PFSK-1 (cell line): ENCODE data around the gene ACTR10.

Experiments used
- FOXP2 ChIP-seq: optimal IDR thresholded peaks from 2 replicates; pipeline ENCODE3; 2011; ENCODE audit warnings: borderline replicate concordance, control low read depth, inconsistent platforms; ENCODE audit not compliant: insufficient read depth; ENCODE audit errors: extremely low read length, extremely low read depth
- POLR2AphosphoS5 ChIP-seq: IDR thresholded peaks from 2 replicates; pipeline ENCODE4 v1.6.1; 2012; ENCODE audit warnings: low read depth, mild to moderate bottlenecking, control low read depth, low read length, moderate library complexity
- SIN3A ChIP-seq: IDR thresholded peaks from 2 replicates; pipeline ENCODE4 v1.6.1; 2012; ENCODE audit warnings: mild to moderate bottlenecking, low read length, moderate library complexity, borderline replicate concordance; ENCODE audit not compliant: insufficient read depth
- TAF1 ChIP-seq: IDR thresholded peaks from 2 replicates; pipeline ENCODE4 v1.6.1; 2012; ENCODE audit warnings: low read length, control low read depth, borderline replicate concordance; ENCODE audit not compliant: insufficient read depth
- TF ChIP-seq, protein P1 (sequence below), 2 experiments: IDR thresholded peaks; 2 replicates each; pipeline versions ENCODE4 v1.6.1 to v1.8.0; 2011 to 2012; ENCODE audit warnings: low read depth in 2 of 2, low read length in 2 of 2, control low read depth in 1 of 2, inconsistent platforms in 1 of 2, mild to moderate bottlenecking in 1 of 2, moderate library complexity in 1 of 2; ENCODE audit not compliant: insufficient read depth in 1 of 2

The ACTR10 gene

DNA sequence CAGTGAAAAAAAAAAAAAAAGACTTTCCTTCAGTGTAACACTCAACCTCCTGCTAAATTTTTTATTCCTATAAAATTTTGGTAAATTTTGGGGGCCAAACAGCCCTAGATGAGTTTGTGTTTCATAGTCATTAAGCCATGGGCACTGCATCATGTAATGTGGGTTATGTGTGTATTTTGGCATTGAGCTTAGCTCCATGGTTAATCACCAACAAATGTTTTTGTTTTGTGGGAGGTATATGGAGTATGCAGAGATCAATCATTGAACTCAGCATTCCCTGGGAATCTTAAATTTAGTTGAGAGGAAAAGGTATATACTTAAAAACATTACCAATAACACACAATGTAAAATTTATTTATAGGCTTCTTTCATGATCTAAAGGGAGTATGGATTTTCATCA is 39.4 kb upstream of the ACTR10 start:
- TF ChIP-seq FOXP2 = no peak
- TF ChIP-seq SIN3A = no peak
- no peak for TF ChIP-seq POLR2AphosphoS5
- no peak for TF ChIP-seq TAF1
- TF ChIP-seq, protein P1, sequence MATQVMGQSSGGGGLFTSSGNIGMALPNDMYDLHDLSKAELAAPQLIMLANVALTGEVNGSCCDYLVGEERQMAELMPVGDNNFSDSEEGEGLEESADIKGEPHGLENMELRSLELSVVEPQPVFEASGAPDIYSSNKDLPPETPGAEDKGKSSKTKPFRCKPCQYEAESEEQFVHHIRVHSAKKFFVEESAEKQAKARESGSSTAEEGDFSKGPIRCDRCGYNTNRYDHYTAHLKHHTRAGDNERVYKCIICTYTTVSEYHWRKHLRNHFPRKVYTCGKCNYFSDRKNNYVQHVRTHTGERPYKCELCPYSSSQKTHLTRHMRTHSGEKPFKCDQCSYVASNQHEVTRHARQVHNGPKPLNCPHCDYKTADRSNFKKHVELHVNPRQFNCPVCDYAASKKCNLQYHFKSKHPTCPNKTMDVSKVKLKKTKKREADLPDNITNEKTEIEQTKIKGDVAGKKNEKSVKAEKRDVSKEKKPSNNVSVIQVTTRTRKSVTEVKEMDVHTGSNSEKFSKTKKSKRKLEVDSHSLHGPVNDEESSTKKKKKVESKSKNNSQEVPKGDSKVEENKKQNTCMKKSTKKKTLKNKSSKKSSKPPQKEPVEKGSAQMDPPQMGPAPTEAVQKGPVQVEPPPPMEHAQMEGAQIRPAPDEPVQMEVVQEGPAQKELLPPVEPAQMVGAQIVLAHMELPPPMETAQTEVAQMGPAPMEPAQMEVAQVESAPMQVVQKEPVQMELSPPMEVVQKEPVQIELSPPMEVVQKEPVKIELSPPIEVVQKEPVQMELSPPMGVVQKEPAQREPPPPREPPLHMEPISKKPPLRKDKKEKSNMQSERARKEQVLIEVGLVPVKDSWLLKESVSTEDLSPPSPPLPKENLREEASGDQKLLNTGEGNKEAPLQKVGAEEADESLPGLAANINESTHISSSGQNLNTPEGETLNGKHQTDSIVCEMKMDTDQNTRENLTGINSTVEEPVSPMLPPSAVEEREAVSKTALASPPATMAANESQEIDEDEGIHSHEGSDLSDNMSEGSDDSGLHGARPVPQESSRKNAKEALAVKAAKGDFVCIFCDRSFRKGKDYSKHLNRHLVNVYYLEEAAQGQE (IDR thresholded peaks at IDR 0.05; ENCODE audit: insufficient read depth in 1 of 2, low read depth in 2 of 2, low read length in 2 of 2) = no peak

DNA sequence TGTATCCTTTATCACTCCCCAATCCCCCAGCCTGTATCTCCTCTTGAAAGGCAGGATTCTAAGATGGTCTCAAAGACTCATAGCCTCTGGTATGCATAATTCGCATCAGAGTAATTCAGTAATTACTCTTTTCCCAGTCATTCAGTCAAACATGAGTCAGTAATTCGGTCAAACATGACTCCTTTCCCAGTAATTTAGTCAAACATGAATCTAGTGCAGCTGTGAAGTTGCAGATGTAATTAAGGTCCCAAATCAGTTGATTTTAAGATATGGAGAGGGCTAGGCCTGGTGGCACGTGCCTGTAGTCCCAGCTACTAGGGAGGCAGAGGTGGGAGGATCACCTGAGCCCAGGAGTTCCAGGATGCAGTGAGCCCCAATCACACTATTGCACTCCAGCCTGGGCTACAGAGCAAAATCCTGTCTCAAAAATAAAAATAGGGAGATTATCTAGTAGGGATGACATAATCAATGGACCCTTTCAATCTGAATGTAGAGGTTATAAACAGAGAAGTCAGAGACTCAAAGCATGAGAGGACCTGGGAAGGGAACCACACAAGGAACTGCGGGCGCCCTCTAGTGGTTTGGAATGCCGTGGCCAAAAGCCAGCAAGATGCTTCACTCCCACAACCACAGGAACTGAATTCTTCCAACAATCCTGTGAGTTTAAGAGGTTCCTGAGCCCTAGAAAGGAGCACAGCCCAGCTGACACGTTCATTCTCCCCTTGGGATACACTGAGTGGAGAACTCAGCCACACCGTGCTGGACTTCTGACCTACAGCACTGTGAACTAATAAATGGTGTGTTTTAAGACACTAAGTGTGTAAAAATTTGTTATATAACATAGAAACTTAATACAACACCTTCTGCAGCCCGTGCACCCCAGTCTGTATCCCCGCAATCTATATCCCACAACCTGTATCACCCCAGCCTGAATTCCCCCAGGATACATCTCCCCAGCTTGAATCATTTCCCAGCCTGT is 33.7 kb upstream of the ACTR10 start:
- TF ChIP-seq POLR2AphosphoS5 (no peak), SIN3A (no peak)
- TF ChIP-seq, protein P1 (IDR thresholded peaks at IDR 0.05; ENCODE audit: insufficient read depth in 1 of 2, low read depth in 2 of 2, low read length in 2 of 2) = no peak

DNA sequence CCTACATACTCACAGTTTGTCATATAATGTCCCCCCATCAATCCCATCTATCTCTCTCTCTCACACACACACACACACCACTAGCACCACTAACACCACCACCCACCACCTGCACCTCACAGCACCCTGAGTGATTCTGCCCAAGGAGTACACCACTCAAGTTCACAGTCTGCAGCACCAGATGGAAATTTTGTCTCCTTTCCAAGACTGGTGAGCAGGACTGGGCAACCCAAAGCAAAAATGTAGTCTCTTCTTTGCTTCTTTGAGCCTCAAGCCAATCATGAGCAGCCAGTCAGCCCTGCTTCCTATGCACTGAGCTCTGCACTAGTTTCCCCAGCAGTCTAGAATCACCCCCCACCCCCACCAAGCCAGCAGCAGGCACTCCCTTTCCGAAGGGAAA is 32.9 kb upstream of the ACTR10 start:
- no peak for TF ChIP-seq TAF1
- no peak for TF ChIP-seq SIN3A
- TF ChIP-seq, protein P1 (IDR thresholded peaks at IDR 0.05; ENCODE audit: insufficient read depth in 1 of 2, low read depth in 2 of 2, low read length in 2 of 2) = no peak
- no peak for TF ChIP-seq FOXP2
- TF ChIP-seq POLR2AphosphoS5 = no peak

DNA sequence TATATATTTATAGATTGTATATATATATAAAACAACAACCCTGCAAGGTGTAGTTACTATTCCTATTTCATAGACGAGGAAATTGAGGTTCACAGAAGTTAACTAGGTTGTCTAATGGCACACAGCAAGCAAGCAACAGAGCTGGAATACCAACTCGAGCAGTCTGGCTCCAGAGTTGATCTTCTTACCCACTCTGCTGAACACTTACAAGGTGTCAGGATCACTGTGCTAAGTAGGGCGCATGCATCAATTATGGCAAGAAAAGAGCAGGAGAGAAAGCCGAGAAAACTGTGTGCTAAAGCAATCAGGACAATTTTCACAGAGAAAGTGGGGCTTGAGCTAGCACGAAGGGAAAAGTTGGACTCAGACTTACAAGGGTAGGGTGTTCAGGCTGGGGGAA is 32.1 kb upstream of the ACTR10 start:
- TF ChIP-seq FOXP2 (no peak), POLR2AphosphoS5 (no peak), TAF1 (no peak), SIN3A (no peak)
- TF ChIP-seq, protein P1 (IDR thresholded peaks at IDR 0.05; ENCODE audit: insufficient read depth in 1 of 2, low read depth in 2 of 2, low read length in 2 of 2) = no peak
